K562 (cell line): ENCODE measurements around the gene NR5A2.

Source experiments
- CBX3 ChIP-seq, 2 experiments: IDR thresholded peaks; 1 replicate in 1 of 2; 2 replicates in 1 of 2; pipeline ENCODE4 v1.6.1; 2012; ENCODE audit warnings: inconsistent platforms in 2 of 2, low read length in 2 of 2, borderline replicate concordance in 1 of 2, control low read depth in 1 of 2
- E2F5 ChIP-seq: sonication (generic); formaldehyde crosslinking; IDR thresholded peaks from 2 replicates; pipeline ENCODE4 v1.8.0; 2022; ENCODE audit warnings: mild to moderate bottlenecking, missing genetic modification reagents
- ELF1 ChIP-seq: fragments of 200-800 bp; sonication (Bioruptor generic); IDR thresholded peaks from 2 replicates; pipeline ENCODE4 v1.6.1; 2016; ENCODE audit warnings: missing genetic modification characterization, missing compliant biosample characterization
- EZH2 ChIP-seq: IDR thresholded peaks from 2 replicates; pipeline ENCODE4 v1.6.1; 2012; ENCODE audit warnings: low read depth, mild to moderate bottlenecking, inconsistent platforms, low read length, borderline replicate concordance
- MYC ChIP-seq, 2 experiments: fragments of 250-450 bp in 1 of 2; sonication (Bioruptor Pico) in 1 of 2; IDR thresholded peaks; 2 replicates each; pipeline versions ENCODE4 v1.5.1 to v1.6.1; 2012 to 2021; ENCODE audit warnings: low read depth in 2 of 2, borderline replicate concordance in 1 of 2, improper control_type of control experiment in 1 of 2, low read length in 1 of 2, mild to moderate bottlenecking in 1 of 2, moderate library complexity in 1 of 2
- RFX5 ChIP-seq: IDR thresholded peaks from 2 replicates; pipeline ENCODE4 v1.6.1; 2011; ENCODE audit warnings: low read depth, mild to moderate bottlenecking, improper control_type of control experiment, low read length
- TBL1XR1 ChIP-seq, 2 experiments: IDR thresholded peaks; 2 replicates each; pipeline ENCODE4 v1.6.1; 2012; ENCODE audit warnings: improper control_type of control experiment in 2 of 2, low read length in 2 of 2, mild to moderate bottlenecking in 1 of 2
- ZNF124 ChIP-seq: sonication (generic); formaldehyde crosslinking; IDR thresholded peaks from 2 replicates; pipeline ENCODE4 v1.8.1; 2022; ENCODE audit warnings: missing genetic modification reagents
- ZNF551 ChIP-seq: fragments of 250-450 bp; sonication (Bioruptor Pico); IDR thresholded peaks from 2 replicates; pipeline ENCODE4 v1.5.0; 2021; ENCODE audit warnings: mild to moderate bottlenecking, moderate library complexity
- TF ChIP-seq, protein P1 (sequence below), 3 experiments: IDR thresholded peaks in 2 of 3; conservative IDR thresholded peaks in 1 of 3; 2 replicates each; pipeline ENCODE4 v1.5.1; 2011 to 2012; ENCODE audit warnings: low read length in 3 of 3, mild to moderate bottlenecking in 3 of 3, control low read depth in 2 of 3, improper control_type of control experiment in 1 of 3, inconsistent platforms in 1 of 3, low read depth in 1 of 3, mixed read lengths in 1 of 3, moderate library complexity in 1 of 3; ENCODE audit not compliant: insufficient read depth in 2 of 3
- TF ChIP-seq, protein P2 (sequence below): sonication (generic); formaldehyde crosslinking; IDR thresholded peaks from 2 replicates; pipeline ENCODE4 v1.8.0; 2023; ENCODE audit warnings: missing genetic modification reagents, mild to moderate bottlenecking, borderline replicate concordance
- TF ChIP-seq, protein P3 (sequence below): fragments of 200-800 bp; sonication (Bioruptor generic); IDR thresholded peaks from 2 replicates; pipeline ENCODE4 v1.6.1; 2017; ENCODE audit warnings: missing genetic modification characterization, missing compliant biosample characterization

DNA sequence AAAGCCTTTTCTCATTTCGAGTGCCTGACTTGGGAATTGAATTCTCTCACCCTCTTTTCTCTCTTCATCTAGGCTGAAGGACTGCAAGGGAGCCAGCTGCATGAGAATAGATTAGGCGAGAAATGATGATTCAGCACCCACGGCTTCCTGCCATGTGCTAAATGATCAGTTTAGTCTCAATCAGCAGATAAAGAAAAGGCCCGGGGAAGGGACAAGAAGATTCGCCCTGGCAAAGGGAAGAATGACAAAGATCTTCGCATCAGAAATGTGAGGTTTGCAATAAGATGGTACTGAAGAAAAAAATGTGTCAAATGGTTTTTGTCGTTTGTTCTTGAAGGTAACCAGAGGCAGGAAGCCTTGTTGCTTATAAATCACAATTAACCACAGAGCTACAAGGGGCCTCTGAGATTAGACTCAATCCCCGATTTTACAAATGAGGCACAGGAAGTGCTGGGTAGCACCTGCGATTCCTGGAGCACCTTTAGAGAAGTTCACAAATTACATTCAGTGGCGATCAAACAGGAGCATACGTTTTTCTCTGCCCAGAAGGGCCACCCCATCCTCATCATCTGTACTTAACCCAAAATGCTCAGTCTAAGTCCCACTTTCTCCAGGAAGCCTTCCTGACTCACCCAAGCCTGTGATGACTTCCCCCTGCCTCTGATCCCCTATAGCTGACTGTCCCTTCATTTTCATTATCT is 198.9 kb downstream of the NR5A2 start:
- TF ChIP-seq, protein P1, sequence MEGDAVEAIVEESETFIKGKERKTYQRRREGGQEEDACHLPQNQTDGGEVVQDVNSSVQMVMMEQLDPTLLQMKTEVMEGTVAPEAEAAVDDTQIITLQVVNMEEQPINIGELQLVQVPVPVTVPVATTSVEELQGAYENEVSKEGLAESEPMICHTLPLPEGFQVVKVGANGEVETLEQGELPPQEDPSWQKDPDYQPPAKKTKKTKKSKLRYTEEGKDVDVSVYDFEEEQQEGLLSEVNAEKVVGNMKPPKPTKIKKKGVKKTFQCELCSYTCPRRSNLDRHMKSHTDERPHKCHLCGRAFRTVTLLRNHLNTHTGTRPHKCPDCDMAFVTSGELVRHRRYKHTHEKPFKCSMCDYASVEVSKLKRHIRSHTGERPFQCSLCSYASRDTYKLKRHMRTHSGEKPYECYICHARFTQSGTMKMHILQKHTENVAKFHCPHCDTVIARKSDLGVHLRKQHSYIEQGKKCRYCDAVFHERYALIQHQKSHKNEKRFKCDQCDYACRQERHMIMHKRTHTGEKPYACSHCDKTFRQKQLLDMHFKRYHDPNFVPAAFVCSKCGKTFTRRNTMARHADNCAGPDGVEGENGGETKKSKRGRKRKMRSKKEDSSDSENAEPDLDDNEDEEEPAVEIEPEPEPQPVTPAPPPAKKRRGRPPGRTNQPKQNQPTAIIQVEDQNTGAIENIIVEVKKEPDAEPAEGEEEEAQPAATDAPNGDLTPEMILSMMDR (IDR thresholded peaks at IDR 0.05 in 2 of 3, conservative IDR thresholded peaks at IDR 0.05 in 1 of 3; ENCODE audit: insufficient read depth in 2 of 3, low read depth in 1 of 3, low read length in 3 of 3): no peak
- TF ChIP-seq MYC (IDR thresholded peaks at IDR 0.05; ENCODE audit: low read depth, low read length) (peak; percentile 88), MYC (CRISPR knock-in tag; IDR thresholded peaks at IDR 0.05; ENCODE audit: borderline replicate concordance, low read depth) (no peak), RFX5 (no peak), EZH2 (no peak), CBX3 (IDR thresholded peaks at IDR 0.05; ENCODE audit: borderline replicate concordance in 1 of 2, low read length in 2 of 2) (no peak), ZNF124 (CRISPR knock-in tag) (no peak), ELF1 (no peak), E2F5 (CRISPR knock-in tag) (no peak), TBL1XR1 (IDR thresholded peaks at IDR 0.05; ENCODE audit: low read length in 2 of 2) (peak in 1 of 2 experiments; percentile 69; a peak in 2 of 4 replicates), ZNF551 (CRISPR knock-in tag) (no peak)
- TF ChIP-seq, protein P2, sequence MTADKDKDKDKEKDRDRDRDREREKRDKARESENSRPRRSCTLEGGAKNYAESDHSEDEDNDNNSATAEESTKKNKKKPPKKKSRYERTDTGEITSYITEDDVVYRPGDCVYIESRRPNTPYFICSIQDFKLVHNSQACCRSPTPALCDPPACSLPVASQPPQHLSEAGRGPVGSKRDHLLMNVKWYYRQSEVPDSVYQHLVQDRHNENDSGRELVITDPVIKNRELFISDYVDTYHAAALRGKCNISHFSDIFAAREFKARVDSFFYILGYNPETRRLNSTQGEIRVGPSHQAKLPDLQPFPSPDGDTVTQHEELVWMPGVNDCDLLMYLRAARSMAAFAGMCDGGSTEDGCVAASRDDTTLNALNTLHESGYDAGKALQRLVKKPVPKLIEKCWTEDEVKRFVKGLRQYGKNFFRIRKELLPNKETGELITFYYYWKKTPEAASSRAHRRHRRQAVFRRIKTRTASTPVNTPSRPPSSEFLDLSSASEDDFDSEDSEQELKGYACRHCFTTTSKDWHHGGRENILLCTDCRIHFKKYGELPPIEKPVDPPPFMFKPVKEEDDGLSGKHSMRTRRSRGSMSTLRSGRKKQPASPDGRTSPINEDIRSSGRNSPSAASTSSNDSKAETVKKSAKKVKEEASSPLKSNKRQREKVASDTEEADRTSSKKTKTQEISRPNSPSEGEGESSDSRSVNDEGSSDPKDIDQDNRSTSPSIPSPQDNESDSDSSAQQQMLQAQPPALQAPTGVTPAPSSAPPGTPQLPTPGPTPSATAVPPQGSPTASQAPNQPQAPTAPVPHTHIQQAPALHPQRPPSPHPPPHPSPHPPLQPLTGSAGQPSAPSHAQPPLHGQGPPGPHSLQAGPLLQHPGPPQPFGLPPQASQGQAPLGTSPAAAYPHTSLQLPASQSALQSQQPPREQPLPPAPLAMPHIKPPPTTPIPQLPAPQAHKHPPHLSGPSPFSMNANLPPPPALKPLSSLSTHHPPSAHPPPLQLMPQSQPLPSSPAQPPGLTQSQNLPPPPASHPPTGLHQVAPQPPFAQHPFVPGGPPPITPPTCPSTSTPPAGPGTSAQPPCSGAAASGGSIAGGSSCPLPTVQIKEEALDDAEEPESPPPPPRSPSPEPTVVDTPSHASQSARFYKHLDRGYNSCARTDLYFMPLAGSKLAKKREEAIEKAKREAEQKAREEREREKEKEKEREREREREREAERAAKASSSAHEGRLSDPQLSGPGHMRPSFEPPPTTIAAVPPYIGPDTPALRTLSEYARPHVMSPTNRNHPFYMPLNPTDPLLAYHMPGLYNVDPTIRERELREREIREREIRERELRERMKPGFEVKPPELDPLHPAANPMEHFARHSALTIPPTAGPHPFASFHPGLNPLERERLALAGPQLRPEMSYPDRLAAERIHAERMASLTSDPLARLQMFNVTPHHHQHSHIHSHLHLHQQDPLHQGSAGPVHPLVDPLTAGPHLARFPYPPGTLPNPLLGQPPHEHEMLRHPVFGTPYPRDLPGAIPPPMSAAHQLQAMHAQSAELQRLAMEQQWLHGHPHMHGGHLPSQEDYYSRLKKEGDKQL (CRISPR knock-in tag): no peak
- TF ChIP-seq, protein P3, sequence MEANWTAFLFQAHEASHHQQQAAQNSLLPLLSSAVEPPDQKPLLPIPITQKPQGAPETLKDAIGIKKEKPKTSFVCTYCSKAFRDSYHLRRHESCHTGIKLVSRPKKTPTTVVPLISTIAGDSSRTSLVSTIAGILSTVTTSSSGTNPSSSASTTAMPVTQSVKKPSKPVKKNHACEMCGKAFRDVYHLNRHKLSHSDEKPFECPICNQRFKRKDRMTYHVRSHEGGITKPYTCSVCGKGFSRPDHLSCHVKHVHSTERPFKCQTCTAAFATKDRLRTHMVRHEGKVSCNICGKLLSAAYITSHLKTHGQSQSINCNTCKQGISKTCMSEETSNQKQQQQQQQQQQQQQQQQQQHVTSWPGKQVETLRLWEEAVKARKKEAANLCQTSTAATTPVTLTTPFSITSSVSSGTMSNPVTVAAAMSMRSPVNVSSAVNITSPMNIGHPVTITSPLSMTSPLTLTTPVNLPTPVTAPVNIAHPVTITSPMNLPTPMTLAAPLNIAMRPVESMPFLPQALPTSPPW: no peak
